UCSD-AML1 (cell line): ENCODE data around the gene TLR7.

Experiments used
- DNase-seq: peaks from one replicate; lab custom pipeline; 2025; ENCODE audit not compliant: unreplicated experiment; lab: John Stamatoyannopoulos, UW

TLR7 gene

DNA sequence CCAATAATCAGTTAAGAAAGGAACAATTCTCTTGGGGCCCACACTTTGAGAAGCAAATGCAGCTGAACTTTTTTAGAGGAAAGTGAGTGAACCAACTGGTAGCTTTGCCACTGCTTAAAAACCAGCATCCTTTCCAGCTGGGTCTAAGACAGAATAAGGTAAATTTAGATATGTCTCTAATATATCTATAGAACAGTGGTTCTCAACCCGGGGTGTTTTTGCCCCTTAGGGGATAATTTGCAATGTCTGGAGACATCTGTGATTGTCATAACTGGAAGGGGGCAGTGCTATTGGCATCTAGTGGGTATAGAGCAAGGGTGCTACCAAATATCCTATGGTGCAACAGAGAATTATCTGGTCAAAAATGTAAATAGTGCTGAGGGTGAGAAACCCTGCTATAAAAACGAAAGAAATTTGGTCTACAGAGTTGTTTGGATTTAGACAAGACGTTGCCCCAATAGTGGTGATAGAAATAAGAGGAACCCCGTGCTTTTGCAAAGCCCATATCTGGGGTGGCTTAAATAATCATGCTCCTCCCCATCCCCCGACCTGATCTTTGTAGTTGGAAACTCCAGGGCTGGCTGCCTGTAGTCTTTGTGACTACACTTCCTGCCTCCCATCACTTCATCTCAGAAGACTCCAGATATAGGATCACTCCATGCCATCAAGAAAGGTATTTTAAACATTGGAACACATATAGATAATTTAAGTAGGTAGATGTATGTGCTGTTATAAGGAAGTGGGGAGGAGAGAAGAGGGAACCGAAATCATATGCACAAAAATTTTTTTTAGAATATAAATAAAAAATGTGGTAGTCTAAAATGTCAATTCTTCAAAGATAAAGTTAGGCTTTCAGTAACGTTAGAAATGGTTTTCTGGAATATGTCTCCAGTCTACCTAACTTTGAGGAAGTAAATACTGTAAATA, at the start of gene TLR7:
Gene TLR7 (plus strand): TSS at position 622 of the 927 bp plus-strand sequence. CDS start 507 bp downstream, outside the sequence.
- DNase-seq, result no peak

DNA sequence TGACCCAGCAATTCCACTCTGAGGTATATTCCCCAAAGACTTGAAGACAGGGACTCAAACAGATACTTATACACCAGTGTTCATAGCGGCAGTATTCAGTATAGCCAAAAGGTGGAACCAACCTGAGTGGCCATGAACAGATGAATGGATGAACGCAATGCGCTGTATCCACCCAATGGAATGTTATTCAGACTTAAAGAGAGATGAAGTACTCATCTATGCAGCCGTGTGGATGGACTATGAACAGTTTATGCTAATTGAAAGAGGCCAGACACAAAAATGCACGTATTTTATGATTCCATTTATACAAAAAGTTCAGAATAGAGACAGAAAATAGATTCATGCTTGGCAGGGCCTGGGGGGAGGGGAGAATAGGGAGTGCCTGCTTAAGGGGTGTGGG, 49.3 kb upstream of the TLR7 start:
- DNase-seq, result no peak

DNA sequence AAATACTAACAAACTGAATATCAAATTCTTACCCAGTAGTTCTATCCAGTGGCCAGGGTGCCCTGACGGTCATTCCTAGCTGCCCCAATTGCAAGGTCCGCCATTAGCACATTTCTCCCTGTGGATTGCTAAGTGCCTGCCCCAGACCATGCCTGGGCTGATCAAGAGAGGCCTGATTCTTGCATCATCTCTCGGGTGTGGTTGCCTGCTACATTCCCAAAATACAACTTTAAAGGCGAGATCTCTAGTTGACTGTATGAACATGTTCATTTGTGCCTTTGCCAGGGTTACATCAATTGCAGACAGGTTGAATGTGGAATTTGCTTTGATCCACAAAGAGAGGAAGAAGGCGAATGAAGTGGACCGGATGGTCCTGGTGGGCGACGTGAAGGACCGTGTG, 47.6 kb upstream of the TLR7 start:
- no peak for DNase-seq

DNA sequence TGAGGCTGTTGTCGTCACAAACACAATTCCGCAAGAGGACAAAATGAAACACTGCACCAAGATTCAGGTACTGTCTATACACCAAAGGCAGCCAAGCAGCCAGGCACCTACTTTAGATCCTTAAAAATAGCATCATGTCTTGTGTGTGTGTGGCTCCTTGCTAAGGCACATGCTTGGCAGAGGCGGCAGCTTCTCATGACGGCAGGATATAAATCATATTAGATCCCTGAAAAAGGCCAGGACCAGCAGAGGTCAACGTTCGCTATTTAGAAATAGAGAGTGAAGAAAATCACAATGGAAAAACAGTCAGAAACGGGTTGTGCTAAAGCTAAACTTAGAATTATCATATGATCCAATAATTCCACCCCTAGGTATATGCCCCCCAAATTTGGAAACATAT, 46.1 kb upstream of the TLR7 start:
- DNase-seq, result no peak

DNA sequence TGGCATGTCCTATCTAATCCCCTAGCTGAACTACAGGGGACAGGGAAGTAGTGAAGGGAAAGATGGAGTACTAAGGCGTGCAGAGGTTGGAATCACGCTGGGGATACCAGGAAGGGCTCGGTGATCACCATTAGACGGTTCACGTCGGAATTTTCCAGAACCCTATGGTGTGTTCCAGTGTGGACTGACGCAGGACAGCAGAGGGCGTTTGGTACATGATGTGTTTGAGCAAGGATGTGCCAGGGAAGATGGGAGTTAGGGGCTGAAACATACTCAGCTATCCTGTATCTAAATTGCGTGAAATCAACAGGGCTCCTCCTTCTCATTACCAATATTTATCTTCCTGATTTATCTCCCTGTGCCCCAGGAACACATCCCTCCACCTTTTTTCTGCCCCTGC, 41.9 kb upstream of the TLR7 start:
- DNase-seq, result no peak

DNA sequence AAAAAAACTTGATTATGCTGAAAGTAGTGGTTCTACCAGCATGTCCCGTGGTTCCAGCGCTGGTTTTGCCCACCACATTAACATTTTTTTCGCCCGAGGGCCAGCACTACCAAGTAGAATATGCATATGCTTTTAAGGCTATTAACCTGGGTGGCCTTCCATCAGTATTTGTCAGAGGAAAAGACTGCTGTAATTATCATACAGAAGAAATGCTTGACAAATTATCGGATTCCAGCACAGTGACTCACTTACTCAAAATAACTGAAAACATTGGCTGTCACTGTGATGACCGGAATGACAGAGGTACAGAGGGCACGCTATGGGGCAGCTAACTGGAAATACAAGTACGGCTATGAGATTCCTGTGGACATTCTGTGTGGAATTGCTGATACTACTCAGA, 41.1 kb upstream of the TLR7 start:
- no peak for DNase-seq

DNA sequence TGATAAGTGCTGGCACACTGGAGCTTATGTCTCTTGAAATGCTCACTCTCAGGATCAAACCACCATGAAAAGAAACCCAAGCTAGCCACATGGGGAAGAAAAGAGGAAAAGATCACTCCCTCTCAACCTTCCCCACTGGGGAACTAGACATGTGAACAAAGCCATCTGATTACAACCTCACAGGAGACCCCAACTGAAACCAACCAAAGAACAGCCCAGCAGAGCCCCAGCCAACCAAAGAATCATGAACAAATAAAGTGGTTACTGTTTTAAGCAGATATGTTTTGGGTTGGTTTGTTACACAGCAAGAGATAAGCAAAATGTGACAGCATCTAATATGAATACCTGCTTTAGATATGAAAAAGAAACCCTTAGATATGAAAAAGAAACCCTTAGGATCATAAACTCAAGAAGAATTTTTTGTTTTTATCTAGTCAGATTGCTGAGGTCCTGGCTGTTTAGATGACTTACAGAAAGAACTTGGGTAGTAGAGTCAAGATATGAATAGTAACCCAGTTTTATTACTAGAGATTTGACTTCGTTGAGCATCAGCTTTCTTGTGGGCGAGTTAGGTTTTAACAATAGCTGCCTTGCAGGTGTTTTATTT, 23.7 kb upstream of the TLR7 start:
- DNase-seq, result no peak

DNA sequence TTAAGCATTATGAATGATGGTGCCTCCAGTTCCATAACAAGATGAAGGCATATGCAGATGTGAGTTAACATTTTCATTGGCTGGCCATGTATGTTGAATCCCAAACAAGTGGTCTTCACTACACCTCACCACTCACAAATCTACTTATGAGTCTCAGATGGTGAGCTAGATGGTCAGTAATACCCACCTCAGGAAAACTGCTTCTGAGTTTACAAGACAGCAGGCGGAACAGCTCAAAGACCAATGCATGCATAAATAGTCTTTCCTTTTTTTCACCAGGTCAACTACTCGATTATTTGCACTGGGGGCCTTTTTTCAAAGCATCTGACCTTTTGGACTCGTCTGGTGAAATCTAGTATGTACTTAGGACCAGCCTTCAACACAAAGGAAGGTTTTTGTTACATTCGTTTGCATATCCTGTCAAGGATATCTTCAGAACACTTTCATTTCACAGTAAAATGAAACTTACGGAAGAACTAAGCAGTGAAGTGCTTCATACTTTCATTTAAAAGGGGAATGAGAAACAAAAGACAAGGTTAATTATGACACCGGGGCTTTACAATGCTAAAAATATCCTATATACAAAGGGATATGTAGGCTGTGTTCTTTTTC, 23.1 kb upstream of the TLR7 start:
- no peak for DNase-seq

DNA sequence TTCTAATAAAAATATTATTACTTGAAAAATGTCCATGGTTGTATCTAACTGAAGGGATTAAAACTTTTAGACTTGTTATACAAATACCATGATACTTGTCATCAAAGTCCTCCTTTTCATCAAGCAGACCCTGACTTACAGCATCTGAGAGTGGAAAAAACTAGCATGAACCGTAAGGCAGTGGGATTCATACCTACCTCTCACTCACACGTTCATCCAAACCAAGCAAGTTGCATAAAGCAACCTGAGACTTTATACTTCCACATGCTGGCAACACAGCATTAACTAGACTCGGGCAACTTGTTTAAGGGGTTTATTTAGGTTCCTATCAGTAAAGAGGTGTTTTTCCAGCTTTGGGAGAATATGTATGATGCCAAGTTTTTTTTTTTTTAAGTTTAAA, 22.6 kb upstream of the TLR7 start:
- DNase-seq, result no peak

DNA sequence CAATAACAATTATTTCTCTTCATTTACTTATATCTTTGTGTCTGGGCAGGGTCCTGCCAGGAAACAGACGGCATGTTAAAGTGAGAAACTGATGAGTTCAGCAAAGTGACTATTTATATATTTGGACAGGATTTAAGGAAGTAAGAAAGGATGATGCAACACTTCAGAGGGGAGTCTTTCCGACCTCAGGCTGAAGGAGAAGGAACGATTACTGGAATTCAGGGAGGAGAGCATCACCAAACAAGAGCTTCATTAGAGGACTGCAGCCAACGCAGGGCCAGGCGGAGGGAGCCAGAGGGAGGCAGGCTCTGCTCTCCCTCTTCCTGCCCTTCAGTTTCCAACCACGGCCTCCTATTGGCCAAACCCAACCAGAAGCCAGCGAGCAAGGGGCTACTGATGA, 1.5 kb upstream of the TLR7 start:
- DNase-seq, result peak; percentile 27

DNA sequence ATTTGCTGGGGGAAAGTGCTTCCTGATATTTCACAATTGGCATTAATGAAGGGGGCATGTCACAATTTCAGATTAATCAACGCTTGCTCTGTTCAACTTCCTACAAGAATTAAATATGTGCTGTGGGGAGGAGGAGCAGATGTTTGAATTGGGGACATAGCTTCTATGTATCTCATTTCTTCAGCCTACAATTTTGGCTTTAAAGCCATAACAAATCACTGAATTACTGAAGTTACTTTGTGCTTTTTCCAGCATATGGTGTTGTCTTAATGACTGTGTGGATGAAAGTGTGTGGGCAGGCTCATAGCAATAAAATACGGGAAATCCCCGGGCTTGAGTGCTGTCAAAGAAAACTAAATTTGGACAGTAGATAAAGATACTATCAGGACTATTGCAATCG, 813 bp downstream of the TLR7 start:
- no peak for DNase-seq

DNA sequence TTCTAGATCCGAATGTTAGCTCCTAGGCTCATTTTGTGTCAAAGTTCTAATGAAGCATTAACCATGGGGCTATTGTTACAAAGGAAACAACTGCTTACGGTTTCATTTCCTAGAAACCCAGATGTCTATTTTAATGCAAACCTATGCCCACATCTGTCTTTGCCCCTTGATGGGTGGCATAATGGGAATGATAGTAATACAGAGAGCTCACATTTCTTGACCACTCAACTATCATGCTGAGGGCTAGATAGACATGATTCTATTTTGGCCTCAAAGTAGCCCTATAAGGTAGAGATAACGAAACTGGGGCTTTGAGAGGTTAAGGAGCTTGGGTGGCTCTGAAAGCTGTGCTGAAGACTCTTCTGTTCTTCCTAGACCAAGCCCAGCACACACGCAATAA, 1.9 kb downstream of the TLR7 start:
- DNase-seq, result no peak

DNA sequence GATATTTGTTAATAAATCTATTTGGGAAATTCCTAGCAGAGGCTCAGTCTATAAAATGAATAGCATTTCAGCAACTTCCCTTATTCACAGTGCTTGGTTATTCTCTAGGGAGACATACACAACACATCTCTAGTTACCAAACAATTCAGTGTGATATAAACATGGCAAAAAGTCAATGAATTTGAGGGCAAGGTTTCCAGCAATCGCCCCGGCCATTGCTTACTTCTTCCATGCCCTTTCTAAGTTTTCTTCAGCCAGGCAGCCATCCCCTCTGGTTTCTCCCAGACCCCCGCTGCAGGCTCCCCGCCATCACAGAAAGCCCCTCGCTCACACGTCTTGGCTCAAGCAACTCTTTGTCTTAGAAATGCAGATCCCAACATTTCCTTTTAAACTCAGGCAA, 4.4 kb downstream of the TLR7 start:
- no peak for DNase-seq

DNA sequence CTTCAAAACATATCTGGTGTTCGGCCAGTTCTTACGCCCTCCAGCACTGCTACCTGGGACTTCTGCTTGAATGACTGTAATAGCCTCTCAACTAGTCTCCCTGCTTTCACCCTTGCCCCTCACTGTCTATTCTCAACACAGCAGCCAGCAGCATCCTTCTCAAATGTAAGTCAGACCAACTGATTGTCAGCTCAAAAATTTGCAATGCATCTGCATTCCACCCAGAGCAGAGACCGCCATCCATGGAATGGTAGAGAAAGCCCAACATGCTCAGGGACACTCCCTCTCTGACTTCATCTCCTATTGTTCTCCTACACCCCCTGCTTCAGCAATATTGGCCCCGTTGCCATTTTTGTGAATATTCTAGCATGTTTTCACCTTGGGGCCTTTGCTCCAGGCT, 5.9 kb downstream of the TLR7 start:
- no peak for DNase-seq

DNA sequence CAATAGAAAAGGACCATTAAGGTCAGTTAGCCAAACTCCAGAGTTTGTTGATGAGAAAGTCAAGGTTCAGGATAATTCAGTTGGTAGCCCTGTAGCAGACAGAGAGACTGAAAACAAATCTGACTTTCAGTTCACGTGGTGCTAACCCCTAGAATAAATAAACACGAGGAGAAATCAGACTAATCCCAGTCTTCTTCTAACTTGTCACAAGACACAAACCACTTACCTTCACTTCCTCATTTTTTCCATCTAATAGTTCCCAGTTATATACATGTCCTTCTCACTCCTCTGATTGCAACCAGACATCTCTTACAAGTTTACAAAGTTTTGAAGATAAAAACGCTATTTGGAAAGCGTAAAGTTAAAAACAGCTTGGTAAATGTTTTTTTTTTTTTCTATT, 7.7 kb downstream of the TLR7 start:
- DNase-seq, result no peak

DNA sequence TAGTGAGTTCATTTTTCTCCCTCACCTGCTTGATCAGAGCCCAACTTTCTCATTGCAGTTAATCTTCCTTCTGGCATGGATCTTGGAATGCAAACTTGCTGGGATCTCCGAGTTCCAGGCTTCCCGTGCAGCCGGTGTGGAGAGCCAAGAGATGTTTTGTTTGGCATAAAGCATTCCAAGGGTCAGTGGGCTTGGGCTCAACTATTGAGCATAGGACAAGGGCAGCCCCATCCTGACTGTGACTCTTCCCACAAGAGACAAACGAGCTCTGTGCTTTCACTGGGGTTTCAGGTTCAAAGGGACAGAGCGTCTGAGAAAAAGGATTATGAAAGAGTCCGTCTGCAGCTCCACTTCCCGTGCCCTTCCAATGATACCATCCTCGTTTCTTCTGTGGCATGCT, 10.5 kb downstream of the TLR7 start:
- no peak for DNase-seq

DNA sequence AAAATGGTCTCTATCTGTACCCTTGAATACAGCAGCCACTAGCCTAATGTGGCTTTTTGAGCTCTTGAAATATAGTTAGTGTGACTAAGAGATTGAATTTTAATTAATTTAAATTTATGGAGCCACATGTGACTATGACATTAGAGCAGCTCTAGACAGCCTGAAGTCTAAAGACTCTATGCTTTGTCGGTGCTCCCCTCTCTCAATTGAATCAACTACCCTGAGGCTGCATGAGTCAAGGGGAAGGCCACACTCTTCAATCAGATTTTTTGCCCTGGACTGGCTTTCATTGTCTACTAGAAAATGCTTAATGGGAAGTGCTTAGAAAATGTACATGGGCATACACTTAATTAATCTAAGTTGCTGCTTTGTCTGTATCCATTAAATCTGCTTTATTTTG, 11.7 kb downstream of the TLR7 start:
- no peak for DNase-seq

DNA sequence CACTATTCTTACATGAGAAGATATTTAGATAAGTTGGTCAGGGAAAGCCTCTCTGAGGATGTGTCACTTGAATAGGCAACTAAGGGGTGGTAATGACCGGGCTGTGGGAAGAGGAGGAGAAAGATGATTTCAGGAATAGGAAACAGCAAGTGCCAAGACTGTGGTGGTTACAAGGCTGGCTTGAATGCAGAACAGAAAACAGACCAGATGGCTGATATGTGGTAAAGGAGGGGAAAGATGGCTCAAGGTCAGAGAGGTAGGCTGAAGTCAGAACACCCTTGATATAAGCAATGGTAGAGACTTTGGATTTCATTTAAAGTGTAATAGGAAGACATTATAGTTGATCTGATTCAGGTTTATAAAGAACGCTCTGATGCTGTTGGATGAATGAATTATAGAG, 15.0 kb downstream of the TLR7 start:
- DNase-seq, result no peak

DNA sequence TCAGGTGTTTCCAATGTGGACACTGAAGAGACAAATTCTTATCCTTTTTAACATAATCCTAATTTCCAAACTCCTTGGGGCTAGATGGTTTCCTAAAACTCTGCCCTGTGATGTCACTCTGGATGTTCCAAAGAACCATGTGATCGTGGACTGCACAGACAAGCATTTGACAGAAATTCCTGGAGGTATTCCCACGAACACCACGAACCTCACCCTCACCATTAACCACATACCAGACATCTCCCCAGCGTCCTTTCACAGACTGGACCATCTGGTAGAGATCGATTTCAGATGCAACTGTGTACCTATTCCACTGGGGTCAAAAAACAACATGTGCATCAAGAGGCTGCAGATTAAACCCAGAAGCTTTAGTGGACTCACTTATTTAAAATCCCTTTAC, 18.6 kb downstream of the TLR7 start:
- no peak for DNase-seq

DNA sequence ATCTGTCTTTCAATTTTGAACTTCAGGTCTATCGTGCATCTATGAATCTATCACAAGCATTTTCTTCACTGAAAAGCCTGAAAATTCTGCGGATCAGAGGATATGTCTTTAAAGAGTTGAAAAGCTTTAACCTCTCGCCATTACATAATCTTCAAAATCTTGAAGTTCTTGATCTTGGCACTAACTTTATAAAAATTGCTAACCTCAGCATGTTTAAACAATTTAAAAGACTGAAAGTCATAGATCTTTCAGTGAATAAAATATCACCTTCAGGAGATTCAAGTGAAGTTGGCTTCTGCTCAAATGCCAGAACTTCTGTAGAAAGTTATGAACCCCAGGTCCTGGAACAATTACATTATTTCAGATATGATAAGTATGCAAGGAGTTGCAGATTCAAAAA, 19.7 kb downstream of the TLR7 start:
- DNase-seq, result no peak

DNA sequence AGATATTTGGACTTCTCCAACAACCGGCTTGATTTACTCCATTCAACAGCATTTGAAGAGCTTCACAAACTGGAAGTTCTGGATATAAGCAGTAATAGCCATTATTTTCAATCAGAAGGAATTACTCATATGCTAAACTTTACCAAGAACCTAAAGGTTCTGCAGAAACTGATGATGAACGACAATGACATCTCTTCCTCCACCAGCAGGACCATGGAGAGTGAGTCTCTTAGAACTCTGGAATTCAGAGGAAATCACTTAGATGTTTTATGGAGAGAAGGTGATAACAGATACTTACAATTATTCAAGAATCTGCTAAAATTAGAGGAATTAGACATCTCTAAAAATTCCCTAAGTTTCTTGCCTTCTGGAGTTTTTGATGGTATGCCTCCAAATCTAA, 20.3 kb downstream of the TLR7 start:
- DNase-seq, result no peak

DNA sequence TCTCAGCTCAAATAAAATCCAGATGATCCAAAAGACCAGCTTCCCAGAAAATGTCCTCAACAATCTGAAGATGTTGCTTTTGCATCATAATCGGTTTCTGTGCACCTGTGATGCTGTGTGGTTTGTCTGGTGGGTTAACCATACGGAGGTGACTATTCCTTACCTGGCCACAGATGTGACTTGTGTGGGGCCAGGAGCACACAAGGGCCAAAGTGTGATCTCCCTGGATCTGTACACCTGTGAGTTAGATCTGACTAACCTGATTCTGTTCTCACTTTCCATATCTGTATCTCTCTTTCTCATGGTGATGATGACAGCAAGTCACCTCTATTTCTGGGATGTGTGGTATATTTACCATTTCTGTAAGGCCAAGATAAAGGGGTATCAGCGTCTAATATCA, 20.9 kb downstream of the TLR7 start:
- DNase-seq, result no peak
